ENCODE data around the gene ALCAM. TPM values are rescaled to one million over a fixed set of nuclear protein-coding genes. Genes with fewer than 3 reads are reported as not detected.

Gene ALCAM
- total and polyA plus RNA-seq, 2 donors (not counting 1 experiment from before 2014, with no cell fraction given) = 6.2 to 23.8 TPM

GRCh38 chr3:105616374-105617121 lies 249.8 kb downstream of the ALCAM start:
- H3K4me3 Mint-ChIP-seq = no peak overlapping the region

DNA sequence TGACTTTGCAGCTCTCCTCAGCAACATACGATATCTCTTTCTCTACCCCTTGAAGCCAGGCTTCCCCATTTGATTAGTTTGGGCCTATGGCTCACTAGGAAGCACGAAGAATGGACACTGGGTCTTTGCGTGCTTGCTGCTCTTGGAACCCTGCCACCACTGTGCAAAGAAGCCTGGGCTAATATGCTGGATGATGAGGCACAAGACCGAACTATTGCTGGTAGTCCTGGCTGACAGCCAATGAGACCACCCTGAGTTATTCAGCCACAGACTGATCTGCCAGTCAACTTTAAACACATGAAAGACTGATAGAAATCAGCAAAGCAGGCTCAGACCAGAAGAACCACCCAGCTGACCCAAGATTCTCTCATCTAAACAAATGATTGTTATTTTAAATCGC lies 251.8 kb downstream of the ALCAM start:
- Histone ChIP-seq H4K20me1 (ENCODE audit: control insufficient read depth, insufficient read depth, low read length, poor library complexity, severe bottlenecking) (no peaks in the 10 kb centered on the region), H3K27ac (ENCODE audit: low read length in 2 of 2) (no peak overlapping the region), H3K27me3 (replicated peaks in 1 of 4; ENCODE audit: control extremely low read depth in 1 of 4, control insufficient read depth in 3 of 4, insufficient read depth in 4 of 4, low read length in 3 of 4) (no peaks in the 10 kb centered on the region), H3K9me3 (ENCODE audit: control extremely low read depth in 1 of 3, control insufficient read depth in 2 of 3, insufficient read depth in 1 of 3, low read length in 2 of 3) (no peaks in the 10 kb centered on the region), H3K79me2 (ENCODE audit: control insufficient read depth, insufficient read depth, low read length) (no peaks in the 10 kb centered on the region), H3K4me1 (ENCODE audit: control insufficient read depth in 2 of 2, insufficient read depth in 2 of 2, low read length in 2 of 2) (no peaks in the 10 kb centered on the region), H3K9ac (ENCODE audit: low read length) (no peak overlapping the region), H3K4me2 (replicated peaks; ENCODE audit: low read depth, low read length, poor library complexity, severe bottlenecking) (no peak overlapping the region), H2AFZ (ENCODE audit: insufficient read depth, low read depth, low read length, poor library complexity, severe bottlenecking) (no peak overlapping the region), H3K4me3 (ENCODE audit: control extremely low read depth in 1 of 5, extremely low read depth in 1 of 5, insufficient read depth in 1 of 5, low read depth in 2 of 5, low read length in 4 of 5) (no peak overlapping the region), H3K36me3 (replicated peaks in 1 of 2; ENCODE audit: control extremely low read depth in 1 of 2, control insufficient read depth in 1 of 2, extremely low read depth in 1 of 2, insufficient read depth in 2 of 2, low read length in 1 of 2) (no peaks in the 10 kb centered on the region)
- Mint-ChIP-seq H3K9me3 (ENCODE audit: insufficient read depth) (no peaks in the 10 kb centered on the region), H3K4me1 (no peaks in the 10 kb centered on the region), H3K27me3 (no peaks in the 10 kb centered on the region), H3K4me3 (no peak overlapping the region), H3K27ac (no peak overlapping the region)
- WGBS (ENCODE audit: insufficient coverage) = 92% methylated on average over 4 of the region's 5 CpGs
- ChIA-PET POLR2A (no interaction called here), CTCF (no interaction called here)
- TF ChIP-seq, protein P1, sequence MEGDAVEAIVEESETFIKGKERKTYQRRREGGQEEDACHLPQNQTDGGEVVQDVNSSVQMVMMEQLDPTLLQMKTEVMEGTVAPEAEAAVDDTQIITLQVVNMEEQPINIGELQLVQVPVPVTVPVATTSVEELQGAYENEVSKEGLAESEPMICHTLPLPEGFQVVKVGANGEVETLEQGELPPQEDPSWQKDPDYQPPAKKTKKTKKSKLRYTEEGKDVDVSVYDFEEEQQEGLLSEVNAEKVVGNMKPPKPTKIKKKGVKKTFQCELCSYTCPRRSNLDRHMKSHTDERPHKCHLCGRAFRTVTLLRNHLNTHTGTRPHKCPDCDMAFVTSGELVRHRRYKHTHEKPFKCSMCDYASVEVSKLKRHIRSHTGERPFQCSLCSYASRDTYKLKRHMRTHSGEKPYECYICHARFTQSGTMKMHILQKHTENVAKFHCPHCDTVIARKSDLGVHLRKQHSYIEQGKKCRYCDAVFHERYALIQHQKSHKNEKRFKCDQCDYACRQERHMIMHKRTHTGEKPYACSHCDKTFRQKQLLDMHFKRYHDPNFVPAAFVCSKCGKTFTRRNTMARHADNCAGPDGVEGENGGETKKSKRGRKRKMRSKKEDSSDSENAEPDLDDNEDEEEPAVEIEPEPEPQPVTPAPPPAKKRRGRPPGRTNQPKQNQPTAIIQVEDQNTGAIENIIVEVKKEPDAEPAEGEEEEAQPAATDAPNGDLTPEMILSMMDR (IDR thresholded peaks at IDR 0.05) = no peak
- TF ChIP-seq EZH2 (IDR thresholded peaks at IDR 0.05; ENCODE audit: borderline replicate concordance, insufficient read depth, low read depth, low read length, poor library complexity, severe bottlenecking) = no peak
- ATAC-seq (ENCODE audit: low read depth) (no peak), DNase-seq (no peak)
- intact Hi-C loops (cut with micrococcal nuclease) = no loop called here

More at GRCh38 chr3:105616374-105617121, 249.8 kb downstream of the ALCAM start:
- no peak overlapping the region for H3K27ac ChIP-seq (ENCODE audit: low read length in 2 of 2)
- no peaks in the 10 kb centered on the region for H3K36me3 ChIP-seq (replicated peaks in 1 of 2; ENCODE audit: control extremely low read depth in 1 of 2, control insufficient read depth in 1 of 2, extremely low read depth in 1 of 2, insufficient read depth in 2 of 2, low read length in 1 of 2)
- H3K27ac Mint-ChIP-seq = no peak overlapping the region
- ATAC-seq (ENCODE audit: low read depth) (no peak), DNase-seq (no peak)
- TF ChIP-seq, protein P1 (IDR thresholded peaks at IDR 0.05) = no peak
- TF ChIP-seq EZH2 (IDR thresholded peaks at IDR 0.05; ENCODE audit: borderline replicate concordance, insufficient read depth, low read depth, low read length, poor library complexity, severe bottlenecking) = no peak
- WGBS (ENCODE audit: insufficient coverage) = 100% methylated on average over 1 of the region's 5 CpGs
- no peaks in the 10 kb centered on the region for H3K9me3 ChIP-seq (ENCODE audit: control extremely low read depth in 1 of 3, control insufficient read depth in 2 of 3, insufficient read depth in 1 of 3, low read length in 2 of 3)
- no peak overlapping the region for H3K4me3 ChIP-seq (ENCODE audit: control extremely low read depth in 1 of 5, extremely low read depth in 1 of 5, insufficient read depth in 1 of 5, low read depth in 2 of 5, low read length in 4 of 5)
- ChIA-PET POLR2A (no interaction called here), CTCF (no interaction called here)
- H2AFZ ChIP-seq (ENCODE audit: insufficient read depth, low read depth, low read length, poor library complexity, severe bottlenecking) = no peak overlapping the region
- no peaks in the 10 kb centered on the region for H3K27me3 Mint-ChIP-seq
- H3K4me2 ChIP-seq (replicated peaks; ENCODE audit: low read depth, low read length, poor library complexity, severe bottlenecking) = no peak overlapping the region
- H3K4me1 ChIP-seq (ENCODE audit: control insufficient read depth in 2 of 2, insufficient read depth in 2 of 2, low read length in 2 of 2) = no peaks in the 10 kb centered on the region
- no peaks in the 10 kb centered on the region for H3K79me2 ChIP-seq (ENCODE audit: control insufficient read depth, insufficient read depth, low read length)
- intact Hi-C loops (cut with micrococcal nuclease) = no loop called here
- no peaks in the 10 kb centered on the region for H3K9me3 Mint-ChIP-seq (ENCODE audit: insufficient read depth)
- no peaks in the 10 kb centered on the region for H3K27me3 ChIP-seq (replicated peaks in 1 of 4; ENCODE audit: control extremely low read depth in 1 of 4, control insufficient read depth in 3 of 4, insufficient read depth in 4 of 4, low read length in 3 of 4)
- no peaks in the 10 kb centered on the region for H4K20me1 ChIP-seq (ENCODE audit: control insufficient read depth, insufficient read depth, low read length, poor library complexity, severe bottlenecking)
- no peak overlapping the region for H3K9ac ChIP-seq (ENCODE audit: low read length)
- no peaks in the 10 kb centered on the region for H3K4me1 Mint-ChIP-seq

All from B cell (primary cell).